IMR-90 (cell line): ENCODE data around the gene POLR2F. TPM values are rescaled to one million over a fixed set of nuclear protein-coding genes. Genes with fewer than 3 reads are reported as not detected.

ENCODE experiments used
- ATAC-seq: fragments of 200-7000 bp; cut with Tn5 transposase; 2 replicates; pipeline ENCODE4 v1.9.1; 2020; ENCODE audit warnings: low read depth, mild to moderate bottlenecking, moderate library complexity
- BruUV-seq: library from RNA; stranded (reverse); fragments of 400-500 nt; replicated peaks from 2 replicates; lab custom pipeline; 2021; lab: Mats Ljungman, UMichigan
- CTCF ChIA-PET: fragments of 300-600 bp; formaldehyde crosslinking; extraction: SDS; loops from one replicate; lab custom pipeline; 2021; ENCODE audit warnings: antibody characterized with exemption; lab: Yijun Ruan, JAX
- POLR2A ChIA-PET: fragments of 300-600 bp; sonication (Branson Sonifier 250); formaldehyde crosslinking; loops from one replicate; lab custom pipeline; 2022; ENCODE audit warnings: antibody characterized with exemption; ENCODE audit not compliant: unreplicated experiment; lab: Charles Lee
- DNase-seq: peaks from one replicate; pipeline ENCODE4 v3.0.0; 2013
- H2AFZ ChIP-seq: replicated peaks from 2 replicates; pipeline ENCODE3; 2013; ENCODE audit warnings: low read length, mild to moderate bottlenecking; ENCODE audit not compliant: poor library complexity
- H2AK5ac ChIP-seq: 2 replicates; pipeline ENCODE4 v1.6.1; 2013; ENCODE audit warnings: low read depth, low read length, inconsistent platforms
- H2AK9ac ChIP-seq: replicated peaks from 2 replicates; pipeline ENCODE3; 2013; ENCODE audit warnings: mild to moderate bottlenecking, low read depth, low read length, moderate library complexity; ENCODE audit not compliant: poor library complexity
- H2BK120ac ChIP-seq: 2 replicates; pipeline ENCODE4 v1.6.1; 2013; ENCODE audit warnings: low read depth, low read length, inconsistent platforms
- H2BK15ac ChIP-seq: 3 replicates; pipeline ENCODE4 v1.6.1; 2013; ENCODE audit warnings: low read depth, low read length, inconsistent platforms
- H2BK20ac ChIP-seq: 2 replicates; pipeline ENCODE4 v1.6.1; 2013; ENCODE audit warnings: low read depth, mild to moderate bottlenecking, inconsistent platforms, low read length, moderate library complexity
- H2BK5ac ChIP-seq: 2 replicates; pipeline ENCODE4 v1.6.1; 2013; ENCODE audit warnings: mild to moderate bottlenecking, low read depth, low read length, inconsistent platforms; ENCODE audit not compliant: poor library complexity, severe bottlenecking
- H3K14ac ChIP-seq: replicated peaks from 2 replicates; pipeline ENCODE4 v1.6.1; 2013; ENCODE audit warnings: low read depth, low read length, inconsistent platforms
- H3K18ac ChIP-seq: 2 replicates; pipeline ENCODE4 v1.6.1; 2013; ENCODE audit warnings: low read depth, low read length, control low read depth
- H3K23ac ChIP-seq: 2 replicates; pipeline ENCODE4 v1.6.1; 2013; ENCODE audit warnings: low read depth, low read length, inconsistent platforms
- H3K27ac ChIP-seq: 2 replicates; pipeline ENCODE4 v1.5.1; 2013; ENCODE audit warnings: mild to moderate bottlenecking, control low read depth, low read length; ENCODE audit not compliant: insufficient read depth
- H3K27me3 ChIP-seq: 2 replicates; pipeline ENCODE4 v1.6.1; 2013; ENCODE audit warnings: low read length; ENCODE audit not compliant: control insufficient read depth, insufficient read depth
- H3K36me3 ChIP-seq: 2 replicates; pipeline ENCODE4 v1.6.1; 2013; ENCODE audit warnings: low read length, mixed read lengths; ENCODE audit not compliant: control insufficient read depth, insufficient read depth
- H3K4ac ChIP-seq: 2 replicates; pipeline ENCODE4 v1.6.1; 2013; ENCODE audit warnings: low read depth, low read length, inconsistent platforms
- H3K4me1 ChIP-seq: 2 replicates; pipeline ENCODE4 v1.6.1; 2013; ENCODE audit warnings: low read length, mixed read lengths; ENCODE audit not compliant: control insufficient read depth, insufficient read depth
- H3K4me2 ChIP-seq: 2 replicates; pipeline ENCODE4 v1.6.1; 2013; ENCODE audit warnings: low read depth, mild to moderate bottlenecking, control low read depth, low read length, moderate library complexity
- H3K4me3 ChIP-seq: 2 replicates; pipeline ENCODE4 v1.5.1; 2013; ENCODE audit warnings: low read depth, mild to moderate bottlenecking, control low read depth, low read length, moderate library complexity; ENCODE audit not compliant: insufficient read depth
- H3K56ac ChIP-seq: 2 replicates; pipeline ENCODE4 v1.6.1; 2013; ENCODE audit warnings: low read length, inconsistent platforms; ENCODE audit not compliant: insufficient read depth; ENCODE audit errors: extremely low read depth
- H3K79me1 ChIP-seq, 2 experiments: 2 replicates each; pipeline ENCODE4 v1.6.1; 2013; ENCODE audit warnings: low read length in 2 of 2, inconsistent platforms in 1 of 2, low read depth in 1 of 2
- H3K9ac ChIP-seq: 2 replicates; pipeline ENCODE4 v1.6.1; 2013; ENCODE audit warnings: low read depth, low read length, control low read depth
- H3K9me1 ChIP-seq: 2 replicates; pipeline ENCODE4 v1.6.1; 2013; ENCODE audit warnings: low read length, inconsistent platforms; ENCODE audit not compliant: insufficient read depth
- H3K9me3 ChIP-seq: 2 replicates; pipeline ENCODE4 v1.6.1; 2013; ENCODE audit warnings: low read length; ENCODE audit not compliant: control insufficient read depth, insufficient read depth
- H4K20me1 ChIP-seq: 2 replicates; pipeline ENCODE4 v1.6.1; 2013; ENCODE audit warnings: low read length, inconsistent platforms; ENCODE audit not compliant: insufficient read depth
- H4K5ac ChIP-seq: 2 replicates; pipeline ENCODE4 v1.6.1; 2013; ENCODE audit warnings: mild to moderate bottlenecking, low read depth, low read length, control low read depth
- H4K8ac ChIP-seq, 2 experiments: 2 replicates each; pipeline ENCODE4 v1.6.1; 2013; ENCODE audit warnings: low read depth in 2 of 2, low read length in 2 of 2, control low read depth in 1 of 2, inconsistent platforms in 1 of 2
- H4K91ac ChIP-seq: 2 replicates; pipeline ENCODE4 v1.6.1; 2013; ENCODE audit warnings: low read depth, low read length, inconsistent platforms; ENCODE audit not compliant: insufficient read depth
- BHLHE40 ChIP-seq: fragments of 150-350 bp; IDR thresholded peaks from 2 replicates; pipeline ENCODE4 v1.6.1; 2016; ENCODE audit warnings: mild to moderate bottlenecking, low read depth, low read length
- CEBPB ChIP-seq: IDR thresholded peaks from 2 replicates; pipeline ENCODE4 v1.6.1; 2012; ENCODE audit warnings: low read depth, low read length, improper control_type of control experiment
- CHD1 ChIP-seq: IDR thresholded peaks from 2 replicates; pipeline ENCODE4 v1.6.1; 2012; ENCODE audit warnings: low read depth, low read length, improper control_type of control experiment
- CTCF ChIP-seq: conservative IDR thresholded peaks from 2 replicates; pipeline ENCODE4 v1.5.1; 2012; ENCODE audit warnings: mild to moderate bottlenecking, low read depth, low read length, improper control_type of control experiment
- ELK1 ChIP-seq: fragments of 150-350 bp; IDR thresholded peaks from 2 replicates; pipeline ENCODE4 v1.6.1; 2016; ENCODE audit warnings: low read depth, mild to moderate bottlenecking, low read length, moderate library complexity, borderline replicate concordance
- FOS ChIP-seq: fragments of 150-350 bp; IDR thresholded peaks from 2 replicates; pipeline ENCODE4 v1.6.1; 2016; ENCODE audit warnings: low read depth, low read length
- MAFK ChIP-seq: IDR thresholded peaks from 2 replicates; pipeline ENCODE4 v1.6.1; 2012; ENCODE audit warnings: low read depth, low read length, improper control_type of control experiment
- MAZ ChIP-seq: IDR thresholded peaks from 2 replicates; pipeline ENCODE4 v1.6.1; 2012; ENCODE audit warnings: low read depth, mild to moderate bottlenecking, low read length, improper control_type of control experiment, moderate library complexity, borderline replicate concordance
- MXI1 ChIP-seq: IDR thresholded peaks from 2 replicates; pipeline ENCODE4 v1.6.1; 2012; ENCODE audit warnings: low read depth, mild to moderate bottlenecking, low read length, moderate library complexity, borderline replicate concordance
- NFE2L2 ChIP-seq: fragments of 150-350 bp; IDR thresholded peaks from 2 replicates; pipeline ENCODE4 v1.6.1; 2016; ENCODE audit warnings: low read depth, mild to moderate bottlenecking, low read length
- POLR2A ChIP-seq: IDR thresholded peaks from 2 replicates; pipeline ENCODE4 v1.6.1; 2012; ENCODE audit warnings: mild to moderate bottlenecking, low read depth, low read length
- RAD21 ChIP-seq: IDR thresholded peaks from 2 replicates; pipeline ENCODE4 v1.6.1; 2012; ENCODE audit warnings: low read length, improper control_type of control experiment
- RCOR1 ChIP-seq: IDR thresholded peaks from 2 replicates; pipeline ENCODE4 v1.6.1; 2012; ENCODE audit warnings: mild to moderate bottlenecking, low read length, improper control_type of control experiment; ENCODE audit not compliant: insufficient replicate concordance
- USF2 ChIP-seq: fragments of 150-350 bp; IDR thresholded peaks from 2 replicates; pipeline ENCODE4 v1.6.1; 2017; ENCODE audit warnings: mild to moderate bottlenecking, antibody characterized with exemption, low read length, low read depth
- WGBS, 2 experiments: methylation state at CpG; one replicate each; pipeline versions ENCODE4 v1.1.5 to v1.1.7; 2013; ENCODE audit warnings: missing lambda C conversion rate in 2 of 2; ENCODE audit not compliant: insufficient read length in 1 of 2; ENCODE audit errors: extremely low coverage in 2 of 2; 5-methylcytosine and 5-hydroxymethylcytosine counted together
- dilution Hi-C: fragments of 300-500 bp; cut with HindIII; formaldehyde crosslinking; loops from one replicate; pipeline ENCODE4 v1.14.3; 2018; ENCODE audit warnings: low sequenced_read_pairs; ENCODE audit not compliant: unreplicated experiment
- in situ Hi-C: fragments of 300-500 bp; cut with MboI; formaldehyde crosslinking; loops from 3 replicates; pipeline ENCODE4 v1.14.3; 2019; ENCODE audit warnings: low sequenced_read_pairs, inconsistent platforms, mixed read lengths
- intact Hi-C: fragments of 100-400 bp; cut with micrococcal nuclease; formaldehyde crosslinking; loops from 2 replicates; pipeline ENCODE4 v1.10.0; 2022
- polyA plus RNA-seq, 3 experiments: library from polyadenylated mRNA; depleted of rRNA; stranded (reverse); fragments of >200 nt; gene quantifications; 2 replicates each; pipeline ENCODE4 v1.2.3, GENCODE V29; 2012; ENCODE audit warnings: low replicate concordance in 1 of 3
- total RNA-seq: library from RNA; depleted of rRNA; stranded (reverse); fragments of >200 nt; gene quantifications from 2 replicates; pipeline ENCODE4 v1.2.3, GENCODE V29; 2012

Gene POLR2F
- total and polyA plus RNA-seq, 2 of the 4 experiments (the other 2 are of a cell fraction): 26.0 to 147 TPM

- POLR2A ChIA-PET: no interaction called here
- H2BK5ac ChIP-seq: no peak overlapping the region
- H4K8ac ChIP-seq: no peak overlapping the region
- TF ChIP-seq MAFK (no peak), MXI1 (no peak), USF2 (no peak), ELK1 (no peak), MAZ (no peak), RAD21 (no peak), CEBPB (no peak), RCOR1 (no peak), FOS (no peak), POLR2A (no peak), BHLHE40 (no peak), CHD1 (no peak), NFE2L2 (no peak), CTCF (no peak)
- H2BK15ac ChIP-seq: no peak overlapping the region
- no peaks in the 10 kb centered on the region for H3K79me1 ChIP-seq
- no peak overlapping the region for H4K5ac ChIP-seq
- no peak overlapping the region for H3K27ac ChIP-seq
- no peak overlapping the region for H3K4ac ChIP-seq
- no peak overlapping the region for H2AK5ac ChIP-seq
- no peaks in the 10 kb centered on the region for H4K20me1 ChIP-seq
- CTCF ChIA-PET: no interaction called here
- no peak overlapping the region for H4K91ac ChIP-seq
- in situ Hi-C loops: no loop called here
- BruUV-seq: no TSS peak
- no peak overlapping the region for H3K14ac ChIP-seq
- no peak overlapping the region for H2AFZ ChIP-seq
- H3K23ac ChIP-seq: no peak overlapping the region
- no CpG with 5 or more reads among the region's 7 CpGs for WGBS, 2 experiments
- H3K56ac ChIP-seq: no peak overlapping the region
- no peak overlapping the region for H3K9ac ChIP-seq
- H2BK20ac ChIP-seq: no peak overlapping the region
- H3K4me1 ChIP-seq: no peaks in the 10 kb centered on the region
- H3K4me2 ChIP-seq: no peak overlapping the region
- no peak overlapping the region for H3K18ac ChIP-seq
- no peaks in the 10 kb centered on the region for H3K27me3 ChIP-seq
- H3K36me3 ChIP-seq: no peaks in the 10 kb centered on the region
- ATAC-seq (no peak), DNase-seq (no peak)
- H3K9me3 ChIP-seq: no peaks in the 10 kb centered on the region
- H2AK9ac ChIP-seq: no peak overlapping the region
- dilution Hi-C loops: no loop called here
- H3K4me3 ChIP-seq: no peak overlapping the region
- H2BK120ac ChIP-seq: no peak overlapping the region
- intact Hi-C loops: no loop called here
- H3K9me1 ChIP-seq: no peaks in the 10 kb centered on the region
Measured at GRCh38 chr22:37986371-37986770, 32.9 kb downstream of the POLR2F start.
